CD14-positive monocyte (primary cell): ENCODE data around the gene CHST11. TPM values are rescaled to one million over a fixed set of nuclear protein-coding genes. Genes with fewer than 3 reads are reported as not detected.

Experiments
- DNase-seq, 3 donors: peaks; one replicate each; pipeline ENCODE4 v3.0.0-alpha.2; 2011 to 2022
- H2AFZ ChIP-seq: 2 replicates; pipeline ENCODE4 v1.6.0; 2012; ENCODE audit warnings: mild to moderate bottlenecking, low read depth, low read length, inconsistent platforms; ENCODE audit not compliant: insufficient read depth, poor library complexity, severe bottlenecking
- H3K27ac ChIP-seq, 2 donors: 1 replicate in 1 of 2; 2 replicates in 1 of 2; pipeline ENCODE4 v1.5.1; 2012 to 2013; ENCODE audit warnings: low read length in 2 of 2, control low read depth in 1 of 2, inconsistent platforms in 1 of 2, low read depth in 1 of 2, mild to moderate bottlenecking in 1 of 2
- H3K27me3 ChIP-seq, 2 donors: one replicate each; pipeline versions ENCODE4 v1.6.0 to v1.6.1; 2011 to 2013; ENCODE audit warnings: low read length in 2 of 2; ENCODE audit not compliant: control insufficient read depth in 2 of 2, insufficient read depth in 2 of 2
- H3K36me3 ChIP-seq, 2 donors: replicated peaks in 1 of 2; 1 replicate in 1 of 2; 2 replicates in 1 of 2; pipeline versions ENCODE4 v1.5.1 to v1.6.1; 2012 to 2013; ENCODE audit warnings: low read length in 2 of 2, control low read depth in 1 of 2, inconsistent platforms in 1 of 2, mild to moderate bottlenecking in 1 of 2; ENCODE audit not compliant: insufficient read depth in 2 of 2, control insufficient read depth in 1 of 2
- H3K4me1 ChIP-seq, 2 donors: 1 replicate in 1 of 2; 2 replicates in 1 of 2; pipeline versions ENCODE4 v1.5.1 to v1.6.1; 2012 to 2013; ENCODE audit warnings: low read length in 2 of 2, control low read depth in 1 of 2, inconsistent platforms in 1 of 2, mild to moderate bottlenecking in 1 of 2, moderate library complexity in 1 of 2; ENCODE audit not compliant: insufficient read depth in 2 of 2, control insufficient read depth in 1 of 2
- H3K4me2 ChIP-seq: replicated peaks from 2 replicates; pipeline ENCODE3; 2012; ENCODE audit warnings: low read length, moderate library complexity, mild to moderate bottlenecking; ENCODE audit not compliant: poor library complexity, severe bottlenecking; ENCODE audit errors: extremely low read depth
- H3K4me3 ChIP-seq, 3 experiments: fragments of 200-600 bp in 1 of 3; sonication (generic) in 1 of 3; replicated peaks in 1 of 3; 1 replicate in 2 of 3; 2 replicates in 1 of 3; pipeline ENCODE4 v1.5.1; 2011 to 2013; ENCODE audit warnings: low read length in 3 of 3, mild to moderate bottlenecking in 3 of 3, control low read depth in 2 of 3, low read depth in 2 of 3, inconsistent platforms in 1 of 3, moderate library complexity in 1 of 3
- H3K79me2 ChIP-seq: 2 replicates; pipeline ENCODE4 v1.6.0; 2012; ENCODE audit warnings: mild to moderate bottlenecking, control low read depth, inconsistent platforms, low read length, moderate library complexity; ENCODE audit not compliant: insufficient read depth
- H3K9ac ChIP-seq: 2 replicates; pipeline ENCODE4 v1.6.0; 2017; ENCODE audit warnings: low read length, mild to moderate bottlenecking; ENCODE audit not compliant: insufficient read depth, poor library complexity, severe bottlenecking
- H3K9me3 ChIP-seq, 2 donors: replicated peaks in 1 of 2; 1 replicate in 1 of 2; 2 replicates in 1 of 2; pipeline versions ENCODE4 v1.5.1 to v1.6.1; 2012 to 2013; ENCODE audit warnings: low read length in 2 of 2, control low read depth in 1 of 2; ENCODE audit not compliant: control insufficient read depth in 1 of 2, insufficient read depth in 1 of 2
- H4K20me1 ChIP-seq: 2 replicates; pipeline ENCODE4 v1.6.0; 2012; ENCODE audit warnings: mild to moderate bottlenecking, low read length, control low read depth, moderate library complexity; ENCODE audit not compliant: insufficient read depth
- H3K27ac Mint-ChIP-seq, 7 donors: one replicate each; pipeline ENCODE4 v1.8.0; 2020; ENCODE audit warnings: mild to moderate bottlenecking in 7 of 7, mixed read lengths in 7 of 7, moderate library complexity in 6 of 7, inconsistent platforms in 2 of 7
- H3K27me3 Mint-ChIP-seq, 3 donors: one replicate each; pipeline ENCODE4 v1.8.0; 2021 to 2022; ENCODE audit warnings: low read depth in 3 of 3, mild to moderate bottlenecking in 3 of 3, mixed read lengths in 3 of 3, moderate library complexity in 3 of 3, inconsistent platforms in 1 of 3
- H3K36me3 Mint-ChIP-seq, 2 donors: one replicate each; pipeline ENCODE4 v1.8.0; 2020; ENCODE audit warnings: mixed read lengths in 2 of 2, inconsistent platforms in 1 of 2, mild to moderate bottlenecking in 1 of 2
- H3K4me1 Mint-ChIP-seq: one replicate; pipeline ENCODE4 v1.8.0; 2020; ENCODE audit warnings: mild to moderate bottlenecking, mixed read lengths
- H3K4me3 Mint-ChIP-seq, 2 donors: one replicate each; pipeline ENCODE4 v1.8.0; 2020; ENCODE audit warnings: mild to moderate bottlenecking in 2 of 2, mixed read lengths in 2 of 2, moderate library complexity in 1 of 2
- H3K9me3 Mint-ChIP-seq, 7 donors: one replicate each; pipeline ENCODE4 v1.8.0; 2020 to 2022; ENCODE audit warnings: mixed read lengths in 7 of 7, mild to moderate bottlenecking in 6 of 7, moderate library complexity in 6 of 7, inconsistent platforms in 2 of 7
- WGBS: methylation state at CpG from one replicate; pipeline ENCODE4 v1.1.5; 2013; ENCODE audit warnings: missing lambda C conversion rate; ENCODE audit not compliant: insufficient coverage; 5-methylcytosine and 5-hydroxymethylcytosine counted together
- intact Hi-C, 2 donors: fragments of 100-400 bp; cut with micrococcal nuclease; formaldehyde crosslinking; loops; one replicate each; pipeline versions ENCODE4 v1.15.0 to v1.15.1; 2023
- polyA plus RNA-seq, 3 donors: library from polyadenylated mRNA; depleted of rRNA in 1 of 3; unstranded in 2 of 3; stranded (reverse) in 1 of 3; fragments of 300-500 nt in 2 of 3; fragments of >200 nt in 1 of 3; fragmentation: Illumina TruSeq in 2 of 3; gene quantifications; 1 replicate in 2 of 3; 2 replicates in 1 of 3; pipeline ENCODE4 v1.2.3, GENCODE V29; 2012 to 2021
- TF ChIP-seq, protein P1 (sequence below): fragments of 200-600 bp; IDR thresholded peaks from one replicate; pipeline ENCODE4 v1.8.0; 2022; ENCODE audit warnings: antibody characterized with exemption, mild to moderate bottlenecking

The CHST11 gene
- polyA plus RNA-seq, 3 donors, result 44.4 to 66.6 (median 48.4) TPM

DNA sequence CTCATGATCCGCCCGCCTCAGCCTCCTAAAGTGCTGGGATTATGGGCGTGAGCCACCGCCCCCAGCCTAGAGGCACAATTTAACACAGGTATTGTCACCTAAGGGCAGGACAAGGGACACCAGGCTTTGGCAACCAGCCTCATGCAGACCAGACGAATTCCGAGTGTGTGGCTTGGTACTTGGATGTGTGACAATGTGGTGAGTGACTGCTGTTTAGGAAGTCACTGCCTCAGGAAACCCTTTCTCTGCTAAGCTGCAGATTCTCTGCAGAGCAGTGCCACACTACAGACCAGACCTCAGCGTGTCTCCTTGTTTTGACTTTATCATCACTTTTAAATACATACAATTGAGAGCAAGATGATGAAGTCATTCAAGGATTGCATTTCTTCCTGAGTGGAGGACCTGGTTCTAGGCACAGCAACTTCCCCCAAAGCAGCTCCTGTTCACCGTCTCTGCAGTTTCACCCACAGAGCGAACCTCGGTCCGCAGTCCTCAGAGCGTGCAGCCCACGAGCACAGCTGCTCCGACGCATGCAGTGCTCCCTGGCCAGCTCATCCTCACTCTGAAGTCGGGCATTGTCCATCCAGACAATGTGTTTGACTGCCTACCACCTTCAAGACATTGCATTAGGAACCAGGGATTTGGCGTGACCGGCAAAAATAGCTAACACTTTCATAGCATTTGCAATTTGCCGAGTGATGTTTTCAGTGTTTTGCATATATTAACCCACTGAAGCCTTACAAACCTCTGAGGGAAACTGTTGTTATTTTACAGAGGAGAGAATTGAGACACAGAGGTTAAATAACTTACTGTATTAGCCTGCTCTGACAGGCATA lies 235.2 kb downstream of the CHST11 start:
- peak overlapping the region; percentile 24 to 71 for H3K4me3 Mint-ChIP-seq
- H3K27ac Mint-ChIP-seq, result peak overlapping the region; percentile 40 to 82 (median 68)
- Histone ChIP-seq H3K79me2 (peaks cover 94% of the 10 kb centered on the region), H3K9me3 (no peaks in the 10 kb centered on the region), H3K4me3 (peak overlapping the region in 1 of 3 experiments; percentile 9), H3K9ac (no peak overlapping the region), H2AFZ (no peak overlapping the region), H3K27me3 (no peaks in the 10 kb centered on the region), H4K20me1 (peaks cover 31% of the 10 kb centered on the region), H3K27ac (peak overlapping the region; percentile 24 to 56), H3K4me1 (peaks cover 75 to 91% of the 10 kb centered on the region in 2 donors), H3K36me3 (no peaks in the 10 kb centered on the region), H3K4me2 (peak overlapping the region; percentile 29)
- no peaks in the 10 kb centered on the region for H3K27me3 Mint-ChIP-seq
- H3K4me1 Mint-ChIP-seq, result peaks cover 87% of the 10 kb centered on the region
- peaks cover 0 to 4% (median 0%) of the 10 kb centered on the region in 7 donors for H3K9me3 Mint-ChIP-seq
- intact Hi-C loops, result no loop called here
- DNase-seq, result peak in 1 of 3 donors; percentile 19
- TF ChIP-seq, protein P1, sequence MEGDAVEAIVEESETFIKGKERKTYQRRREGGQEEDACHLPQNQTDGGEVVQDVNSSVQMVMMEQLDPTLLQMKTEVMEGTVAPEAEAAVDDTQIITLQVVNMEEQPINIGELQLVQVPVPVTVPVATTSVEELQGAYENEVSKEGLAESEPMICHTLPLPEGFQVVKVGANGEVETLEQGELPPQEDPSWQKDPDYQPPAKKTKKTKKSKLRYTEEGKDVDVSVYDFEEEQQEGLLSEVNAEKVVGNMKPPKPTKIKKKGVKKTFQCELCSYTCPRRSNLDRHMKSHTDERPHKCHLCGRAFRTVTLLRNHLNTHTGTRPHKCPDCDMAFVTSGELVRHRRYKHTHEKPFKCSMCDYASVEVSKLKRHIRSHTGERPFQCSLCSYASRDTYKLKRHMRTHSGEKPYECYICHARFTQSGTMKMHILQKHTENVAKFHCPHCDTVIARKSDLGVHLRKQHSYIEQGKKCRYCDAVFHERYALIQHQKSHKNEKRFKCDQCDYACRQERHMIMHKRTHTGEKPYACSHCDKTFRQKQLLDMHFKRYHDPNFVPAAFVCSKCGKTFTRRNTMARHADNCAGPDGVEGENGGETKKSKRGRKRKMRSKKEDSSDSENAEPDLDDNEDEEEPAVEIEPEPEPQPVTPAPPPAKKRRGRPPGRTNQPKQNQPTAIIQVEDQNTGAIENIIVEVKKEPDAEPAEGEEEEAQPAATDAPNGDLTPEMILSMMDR, result no peak
- WGBS, result 35% methylated on average over 15 of the region's 19 CpGs
- H3K36me3 Mint-ChIP-seq, result peaks cover 17 to 28% of the 10 kb centered on the region in 2 donors

GRCh38 chr12:104692557-104693218 lies 235.9 kb downstream of the CHST11 start:
- 89% methylated on average over 1 of the region's 4 CpGs for WGBS
- Mint-ChIP-seq H3K4me3 (no peak overlapping the region), H3K36me3 (peaks cover 25 to 33% of the 10 kb centered on the region in 2 donors), H3K27ac (peak overlapping the region in 5 of 7 donors; percentile 19 to 82 (median 50)), H3K9me3 (peaks cover 0 to 4% (median 0%) of the 10 kb centered on the region in 7 donors), H3K4me1 (peaks cover 80% of the 10 kb centered on the region), H3K27me3 (no peaks in the 10 kb centered on the region)
- Histone ChIP-seq H3K9me3 (no peaks in the 10 kb centered on the region), H3K36me3 (peaks cover 0 to 5% of the 10 kb centered on the region in 2 donors), H3K9ac (no peak overlapping the region), H3K27me3 (no peaks in the 10 kb centered on the region), H4K20me1 (peaks cover 29% of the 10 kb centered on the region), H3K27ac (peak overlapping the region in 1 of 2 donors; percentile 56), H3K4me1 (peaks cover 68 to 84% of the 10 kb centered on the region in 2 donors), H2AFZ (no peak overlapping the region), H3K4me2 (no peak overlapping the region), H3K79me2 (peaks cover 94% of the 10 kb centered on the region), H3K4me3 (no peak overlapping the region)
- DNase-seq, result no peak
- TF ChIP-seq, protein P1, result no peak
- intact Hi-C loops, result no loop called here
